Bronchial epithelial cell (primary cell): Measurements from ENCODE around the gene PHLDB1. TPM values are rescaled to one million over a fixed set of nuclear protein-coding genes. Genes with fewer than 3 reads are reported as not detected.
"Not testable (repeated sequence)": the region's sequence is repeated elsewhere in the genome, so short reads cannot be mapped to it uniquely, and the experiment has no call there.

Experiments used
- DNase-seq: peaks from one replicate; pipeline ENCODE4 v3.0.0-alpha.2; 2010; ENCODE audit warnings: low read depth
- FAIRE-seq: peaks from 2 replicates; lab custom pipeline; 2011; peaks lifted over from hg19 to GRCh38; lab: Jason Lieb, UNC
- H3K27me3 ChIP-seq: 2 replicates; pipeline ENCODE4 v1.5.1; 2011; ENCODE audit warnings: low read length; ENCODE audit not compliant: control insufficient read depth, insufficient read depth
- H3K36me3 ChIP-seq: 2 replicates; pipeline ENCODE4 v1.5.1; 2011; ENCODE audit warnings: low read length; ENCODE audit not compliant: control insufficient read depth, insufficient read depth
- H3K4me3 ChIP-seq: 2 replicates; pipeline ENCODE4 v1.5.1; 2011; ENCODE audit warnings: mild to moderate bottlenecking, low read depth, low read length, control low read depth
- CTCF ChIP-seq: IDR thresholded peaks from 2 replicates; pipeline ENCODE4 v1.5.1; 2011; ENCODE audit warnings: mild to moderate bottlenecking, moderate library complexity, low read length, control low read depth, inconsistent platforms; ENCODE audit not compliant: insufficient read depth, severe bottlenecking
- total RNA-seq: library from RNA; depleted of rRNA; stranded (reverse); fragments of >200 nt; gene quantifications from 2 replicates; pipeline ENCODE4 v1.2.1, GENCODE V29; 2014

PHLDB1 gene
- total RNA-seq, 1 donor from 2014 or later = 22.6 TPM

- no peak overlapping the region for H3K4me3 ChIP-seq
- FAIRE-seq (no peak), DNase-seq (no peak)
- no peaks in the 10 kb centered on the region for H3K27me3 ChIP-seq
- TF ChIP-seq CTCF = no peak
- H3K36me3 ChIP-seq = peaks cover 10% of the 10 kb centered on the region
Measured at GRCh38 chr11:118602331-118602730, 5.1 kb upstream of the PHLDB1 start.

GRCh38 chr11:118603709-118604108 lies 3.7 kb upstream of the PHLDB1 start:
- H3K27me3 ChIP-seq, H3K4me3 ChIP-seq, DNase-seq, H3K36me3 ChIP-seq, FAIRE-seq: not testable (repeated sequence)

GRCh38 chr11:118604566-118604965 lies 2.8 kb upstream of the PHLDB1 start:
- DNase-seq (no peak), FAIRE-seq (no peak)
- Histone ChIP-seq H3K27me3 (no peaks in the 10 kb centered on the region), H3K4me3 (no peak overlapping the region), H3K36me3 (peaks cover 6% of the 10 kb centered on the region)
- TF ChIP-seq CTCF = no peak

DNA sequence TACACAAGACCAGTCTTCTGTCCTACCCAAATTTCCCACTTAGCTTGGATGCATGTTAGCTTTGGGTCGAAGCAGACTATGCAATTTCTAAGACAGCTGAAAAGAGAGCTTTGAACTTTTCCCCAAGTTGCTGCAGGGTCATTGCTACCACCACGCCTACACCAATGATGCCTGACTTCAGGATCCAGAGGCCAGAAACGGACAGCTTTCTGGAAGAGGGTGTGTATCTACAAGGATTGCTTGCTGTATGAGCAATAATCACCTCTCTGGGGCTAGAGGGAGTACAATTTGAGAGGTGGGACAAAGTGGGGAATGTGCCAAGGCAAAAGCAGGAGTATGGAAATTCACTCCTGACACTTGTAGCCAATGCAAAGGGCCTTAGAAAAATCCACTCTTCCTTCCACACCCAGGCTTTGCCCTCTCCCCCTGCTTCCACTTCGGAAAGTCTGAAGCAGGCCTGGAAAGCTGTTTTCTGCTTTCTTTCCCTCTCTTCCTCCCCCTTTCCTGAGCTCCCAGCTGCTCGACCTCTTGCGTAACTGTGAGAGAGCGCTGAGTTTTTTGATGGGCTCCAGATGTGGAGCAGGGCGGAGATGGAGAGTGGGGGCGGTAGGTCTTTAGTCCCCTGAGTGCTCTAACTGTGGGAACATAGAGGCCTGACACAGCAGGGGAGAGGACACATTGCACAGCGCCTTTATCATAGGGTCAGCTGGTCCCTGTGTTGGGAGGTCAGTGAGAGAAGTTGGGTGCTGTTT lies 2.1 kb upstream of the PHLDB1 start:
- no peaks in the 10 kb centered on the region for H3K27me3 ChIP-seq
- no peak overlapping the region for H3K4me3 ChIP-seq
- no peak for TF ChIP-seq CTCF
- peaks cover 4% of the 10 kb centered on the region for H3K36me3 ChIP-seq
- DNase-seq (no peak), FAIRE-seq (no peak)

DNA sequence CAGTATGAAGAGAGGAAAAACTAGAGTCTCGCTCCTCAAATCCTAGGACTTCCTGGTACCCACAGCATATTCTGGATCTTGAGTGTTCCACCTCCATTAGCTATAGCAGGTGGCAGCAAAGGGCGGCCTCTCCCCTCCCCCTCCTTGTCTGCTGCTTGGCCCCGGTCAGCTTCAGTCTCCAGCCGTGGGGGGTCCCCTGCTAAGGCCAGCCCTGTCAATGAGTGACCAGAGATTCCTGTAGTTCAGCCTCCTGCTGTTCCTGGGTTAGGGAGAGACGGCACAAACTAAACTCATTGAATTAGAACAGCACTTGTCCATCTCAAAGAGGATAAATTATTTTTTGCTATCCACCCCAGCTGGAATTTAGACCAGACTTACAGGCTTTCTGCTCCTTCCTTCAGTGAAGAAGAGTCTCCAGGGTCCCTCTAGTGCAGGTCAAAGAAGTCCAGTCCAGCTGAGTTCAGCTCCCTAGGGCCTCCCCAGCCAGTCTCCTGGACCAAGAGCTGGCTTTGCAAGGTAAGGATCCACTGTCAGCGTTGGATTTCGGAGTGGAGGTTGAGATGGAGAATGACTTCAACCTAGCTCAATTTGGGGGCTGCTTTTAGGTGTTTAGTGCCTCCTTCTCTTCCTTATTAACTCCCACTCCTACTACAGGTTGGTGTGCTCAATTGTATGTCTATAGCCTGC lies 1.1 kb upstream of the PHLDB1 start:
- H3K4me3 ChIP-seq = no peak overlapping the region
- no peak for TF ChIP-seq CTCF
- no peaks in the 10 kb centered on the region for H3K36me3 ChIP-seq
- H3K27me3 ChIP-seq = no peaks in the 10 kb centered on the region
- no peak for DNase-seq
- peak; percentile 7 for FAIRE-seq

DNA sequence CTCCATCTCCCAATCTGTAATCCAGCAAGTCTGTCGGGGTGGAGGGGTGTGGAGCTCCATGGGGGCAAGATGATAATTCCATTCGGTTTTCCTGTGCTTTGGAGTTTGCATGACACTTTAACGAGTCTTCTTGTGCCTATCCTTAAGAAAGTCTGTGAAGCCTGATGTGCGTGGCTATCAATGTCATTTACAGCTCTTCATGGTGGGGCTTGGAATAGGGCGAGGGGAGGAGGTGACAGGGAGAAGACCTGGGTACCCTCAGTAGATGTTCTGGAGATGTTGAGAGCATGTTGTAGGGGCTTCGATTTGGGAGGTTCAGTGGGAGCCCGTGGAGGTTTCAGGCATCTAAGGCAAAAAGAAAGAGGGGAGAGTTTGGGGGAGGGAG lies 579 bp upstream of the PHLDB1 start:
- Histone ChIP-seq H3K4me3 (no peak overlapping the region), H3K27me3 (no peaks in the 10 kb centered on the region), H3K36me3 (no peaks in the 10 kb centered on the region)
- FAIRE-seq (peak; percentile 50), DNase-seq (no peak)
- no peak for TF ChIP-seq CTCF
